ENCODE measurements around the gene PLCL1. TPM values are rescaled to one million over a fixed set of nuclear protein-coding genes. Genes with fewer than 3 reads are reported as not detected.

PLCL1 gene
- total RNA-seq, 1 donor from 2014 or later, result 12.5 TPM

DNA sequence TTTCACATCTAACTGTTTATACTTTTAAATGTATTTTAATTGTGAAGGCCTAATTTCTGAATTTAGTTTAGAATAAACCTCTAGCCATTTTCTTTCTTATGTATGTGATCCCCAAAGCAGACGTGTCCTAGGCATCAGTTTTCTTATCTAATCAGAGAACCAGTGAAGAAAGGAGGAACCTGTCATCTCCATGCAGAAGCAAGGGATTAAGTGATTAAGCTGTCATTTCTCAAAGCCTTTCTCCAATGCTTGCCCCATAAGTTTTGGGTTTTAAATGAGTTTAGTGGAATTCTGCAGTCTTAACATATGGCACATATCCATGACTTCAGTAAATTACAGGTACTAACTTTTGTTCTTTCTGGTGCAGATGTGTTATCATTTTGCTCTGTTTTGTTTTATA lies 190.4 kb downstream of the PLCL1 start:
- Histone ChIP-seq H3K9ac (ENCODE audit: low read depth in 1 of 3, low read length in 3 of 3) (no peak overlapping the region), H3K4me1 (ENCODE audit: control insufficient read depth in 3 of 3, insufficient read depth in 3 of 3, low read length in 3 of 3) (peaks cover 2 to 7% (median 3%) of the 10 kb centered on the region in 3 donors), H3K4me3 (ENCODE audit: low read length in 3 of 3) (no peak overlapping the region), H3K27me3 (ENCODE audit: control insufficient read depth in 3 of 3, insufficient read depth in 3 of 3, low read length in 3 of 3) (no peaks in the 10 kb centered on the region), H3K36me3 (ENCODE audit: control insufficient read depth in 3 of 3, insufficient read depth in 3 of 3, low read length in 3 of 3) (no peaks in the 10 kb centered on the region), H3K9me3 (ENCODE audit: control insufficient read depth in 3 of 3, low read length in 3 of 3) (no peaks in the 10 kb centered on the region), H3K27ac (ENCODE audit: low read depth, low read length) (no peak overlapping the region)

DNA sequence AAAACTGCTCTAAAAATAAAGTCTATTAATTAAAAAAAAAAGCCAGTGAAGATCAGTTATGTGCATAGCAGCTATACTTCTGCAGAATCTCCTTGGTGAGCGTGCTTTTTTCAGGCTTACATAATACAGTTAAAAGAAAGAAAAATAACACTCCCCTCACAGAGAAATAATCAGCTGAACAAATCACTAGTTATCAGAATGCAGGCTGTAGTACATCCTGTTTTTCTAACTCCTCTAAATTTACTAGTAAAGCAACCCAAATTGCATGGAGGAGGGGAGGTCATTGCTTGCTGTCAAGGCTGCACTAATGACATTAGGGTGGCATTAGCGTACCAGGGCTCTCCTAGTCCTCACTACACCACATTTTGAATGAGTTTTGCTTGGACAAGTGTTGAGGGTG lies 192.2 kb downstream of the PLCL1 start:
- peaks cover 2 to 7% (median 3%) of the 10 kb centered on the region in 3 donors for H3K4me1 ChIP-seq (ENCODE audit: control insufficient read depth in 3 of 3, insufficient read depth in 3 of 3, low read length in 3 of 3)
- no peaks in the 10 kb centered on the region for H3K9me3 ChIP-seq (ENCODE audit: control insufficient read depth in 3 of 3, low read length in 3 of 3)
- H3K27ac ChIP-seq (ENCODE audit: low read depth, low read length), result no peak overlapping the region
- H3K27me3 ChIP-seq (ENCODE audit: control insufficient read depth in 3 of 3, insufficient read depth in 3 of 3, low read length in 3 of 3), result no peaks in the 10 kb centered on the region
- H3K36me3 ChIP-seq (ENCODE audit: control insufficient read depth in 3 of 3, insufficient read depth in 3 of 3, low read length in 3 of 3), result no peaks in the 10 kb centered on the region
- no peak overlapping the region for H3K9ac ChIP-seq (ENCODE audit: low read depth in 1 of 3, low read length in 3 of 3)
- no peak overlapping the region for H3K4me3 ChIP-seq (ENCODE audit: low read length in 3 of 3)

DNA sequence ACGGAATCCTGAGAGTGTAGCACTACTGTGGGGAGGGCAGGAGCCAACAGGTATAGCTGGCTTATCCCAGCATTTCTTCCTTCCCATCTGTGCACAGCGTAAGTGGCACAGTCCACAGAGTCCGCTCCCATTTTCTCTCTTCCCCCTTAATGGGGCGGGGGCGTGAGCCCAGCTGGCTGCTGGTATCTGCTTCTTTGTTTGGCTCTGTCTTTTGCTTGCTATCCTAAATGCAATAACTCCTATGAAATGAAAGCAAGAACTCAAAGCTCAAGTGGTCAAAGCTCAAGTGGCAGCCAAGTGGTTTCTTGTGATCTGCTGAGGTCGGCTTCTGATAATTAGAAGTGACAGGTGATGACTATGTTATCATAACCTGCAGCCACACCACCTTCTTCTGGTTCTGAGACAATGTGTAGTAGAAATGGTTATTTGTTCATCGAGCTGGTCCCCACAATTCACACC lies 192.7 kb downstream of the PLCL1 start:
- Histone ChIP-seq H3K4me3 (ENCODE audit: low read length in 3 of 3) (no peak overlapping the region), H3K27me3 (ENCODE audit: control insufficient read depth in 3 of 3, insufficient read depth in 3 of 3, low read length in 3 of 3) (no peaks in the 10 kb centered on the region), H3K9ac (ENCODE audit: low read depth in 1 of 3, low read length in 3 of 3) (no peak overlapping the region), H3K27ac (ENCODE audit: low read depth, low read length) (no peak overlapping the region), H3K36me3 (ENCODE audit: control insufficient read depth in 3 of 3, insufficient read depth in 3 of 3, low read length in 3 of 3) (no peaks in the 10 kb centered on the region), H3K9me3 (ENCODE audit: control insufficient read depth in 3 of 3, low read length in 3 of 3) (no peaks in the 10 kb centered on the region), H3K4me1 (ENCODE audit: control insufficient read depth in 3 of 3, insufficient read depth in 3 of 3, low read length in 3 of 3) (peaks cover 2 to 7% (median 3%) of the 10 kb centered on the region in 3 donors)

DNA sequence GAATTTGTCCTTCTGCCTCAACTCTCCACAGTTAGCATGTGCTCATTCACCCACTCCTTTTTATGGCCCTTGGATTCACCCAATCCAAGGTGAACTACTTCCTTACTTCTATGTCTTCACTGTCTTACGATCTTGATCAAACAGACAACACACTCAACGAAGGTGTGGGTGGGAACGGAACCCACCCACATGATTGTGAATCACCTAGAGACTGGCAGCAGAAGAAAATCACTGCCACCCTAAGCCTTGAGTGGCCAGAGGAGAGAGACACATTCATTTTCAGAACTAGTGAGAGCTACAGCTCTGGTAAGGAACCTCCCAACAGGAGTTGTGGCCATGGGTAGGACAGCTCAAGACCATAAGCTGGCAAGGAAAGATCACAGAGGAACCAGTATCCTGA lies 194.3 kb downstream of the PLCL1 start:
- peaks cover 2 to 7% (median 3%) of the 10 kb centered on the region in 3 donors for H3K4me1 ChIP-seq (ENCODE audit: control insufficient read depth in 3 of 3, insufficient read depth in 3 of 3, low read length in 3 of 3)
- H3K4me3 ChIP-seq (ENCODE audit: low read length in 3 of 3), result no peak overlapping the region
- H3K27ac ChIP-seq (ENCODE audit: low read depth, low read length), result no peak overlapping the region
- H3K36me3 ChIP-seq (ENCODE audit: control insufficient read depth in 3 of 3, insufficient read depth in 3 of 3, low read length in 3 of 3), result no peaks in the 10 kb centered on the region
- H3K9me3 ChIP-seq (ENCODE audit: control insufficient read depth in 3 of 3, low read length in 3 of 3), result no peaks in the 10 kb centered on the region
- no peak overlapping the region for H3K9ac ChIP-seq (ENCODE audit: low read depth in 1 of 3, low read length in 3 of 3)
- no peaks in the 10 kb centered on the region for H3K27me3 ChIP-seq (ENCODE audit: control insufficient read depth in 3 of 3, insufficient read depth in 3 of 3, low read length in 3 of 3)

DNA sequence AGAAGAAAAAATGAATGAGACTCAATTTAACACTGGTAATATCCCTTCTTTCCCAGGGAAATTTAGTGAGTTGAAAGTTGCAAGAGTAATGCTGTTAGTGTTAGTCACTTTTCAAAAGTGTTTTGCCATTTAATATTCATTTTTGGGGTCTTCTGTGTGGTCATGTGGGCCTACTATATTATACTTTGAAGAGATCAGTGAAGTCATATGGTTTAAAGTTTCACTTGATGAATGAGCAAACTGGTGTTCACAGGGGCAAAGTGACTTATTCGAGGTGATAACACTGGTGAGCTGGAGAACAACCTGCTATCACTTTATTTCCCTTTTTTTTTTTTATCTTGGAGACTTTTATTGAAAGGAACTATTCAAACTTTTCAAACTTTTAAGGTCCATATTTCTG lies 196.0 kb downstream of the PLCL1 start:
- Histone ChIP-seq H3K9me3 (ENCODE audit: control insufficient read depth in 3 of 3, low read length in 3 of 3) (no peaks in the 10 kb centered on the region), H3K36me3 (ENCODE audit: control insufficient read depth in 3 of 3, insufficient read depth in 3 of 3, low read length in 3 of 3) (no peaks in the 10 kb centered on the region), H3K4me1 (ENCODE audit: control insufficient read depth in 3 of 3, insufficient read depth in 3 of 3, low read length in 3 of 3) (peaks cover under 1 to 13% (median 1%) of the 10 kb centered on the region in 3 donors), H3K27me3 (ENCODE audit: control insufficient read depth in 3 of 3, insufficient read depth in 3 of 3, low read length in 3 of 3) (no peaks in the 10 kb centered on the region), H3K9ac (ENCODE audit: low read depth in 1 of 3, low read length in 3 of 3) (no peak overlapping the region), H3K27ac (ENCODE audit: low read depth, low read length) (no peak overlapping the region), H3K4me3 (ENCODE audit: low read length in 3 of 3) (no peak overlapping the region)

DNA sequence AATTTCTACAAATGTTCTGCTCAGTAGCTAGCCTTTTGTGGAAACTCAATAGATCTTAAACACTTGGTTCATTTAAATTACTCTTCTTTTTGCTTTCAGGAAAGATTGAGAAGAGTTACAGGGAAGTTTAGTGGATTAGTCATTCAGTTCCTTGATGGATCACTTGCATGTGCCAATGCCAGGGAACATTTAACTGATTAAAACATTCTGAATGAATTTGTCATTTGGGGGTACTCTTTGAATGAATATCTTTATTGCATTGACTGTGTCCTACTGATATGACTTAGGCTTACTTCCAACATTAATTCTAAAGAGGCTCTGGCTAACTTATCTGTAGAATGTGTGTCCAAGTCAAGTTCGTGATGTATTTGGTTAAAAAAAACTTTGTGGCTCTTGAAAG lies 199.8 kb downstream of the PLCL1 start:
- Histone ChIP-seq H3K9ac (ENCODE audit: low read depth in 1 of 3, low read length in 3 of 3) (no peak overlapping the region), H3K4me1 (ENCODE audit: control insufficient read depth in 3 of 3, insufficient read depth in 3 of 3, low read length in 3 of 3) (peaks cover 0 to 7% (median 0%) of the 10 kb centered on the region in 3 donors), H3K27me3 (ENCODE audit: control insufficient read depth in 3 of 3, insufficient read depth in 3 of 3, low read length in 3 of 3) (no peaks in the 10 kb centered on the region), H3K36me3 (ENCODE audit: control insufficient read depth in 3 of 3, insufficient read depth in 3 of 3, low read length in 3 of 3) (no peaks in the 10 kb centered on the region), H3K27ac (ENCODE audit: low read depth, low read length) (no peak overlapping the region), H3K9me3 (ENCODE audit: control insufficient read depth in 3 of 3, low read length in 3 of 3) (no peaks in the 10 kb centered on the region), H3K4me3 (ENCODE audit: low read length in 3 of 3) (no peak overlapping the region)

DNA sequence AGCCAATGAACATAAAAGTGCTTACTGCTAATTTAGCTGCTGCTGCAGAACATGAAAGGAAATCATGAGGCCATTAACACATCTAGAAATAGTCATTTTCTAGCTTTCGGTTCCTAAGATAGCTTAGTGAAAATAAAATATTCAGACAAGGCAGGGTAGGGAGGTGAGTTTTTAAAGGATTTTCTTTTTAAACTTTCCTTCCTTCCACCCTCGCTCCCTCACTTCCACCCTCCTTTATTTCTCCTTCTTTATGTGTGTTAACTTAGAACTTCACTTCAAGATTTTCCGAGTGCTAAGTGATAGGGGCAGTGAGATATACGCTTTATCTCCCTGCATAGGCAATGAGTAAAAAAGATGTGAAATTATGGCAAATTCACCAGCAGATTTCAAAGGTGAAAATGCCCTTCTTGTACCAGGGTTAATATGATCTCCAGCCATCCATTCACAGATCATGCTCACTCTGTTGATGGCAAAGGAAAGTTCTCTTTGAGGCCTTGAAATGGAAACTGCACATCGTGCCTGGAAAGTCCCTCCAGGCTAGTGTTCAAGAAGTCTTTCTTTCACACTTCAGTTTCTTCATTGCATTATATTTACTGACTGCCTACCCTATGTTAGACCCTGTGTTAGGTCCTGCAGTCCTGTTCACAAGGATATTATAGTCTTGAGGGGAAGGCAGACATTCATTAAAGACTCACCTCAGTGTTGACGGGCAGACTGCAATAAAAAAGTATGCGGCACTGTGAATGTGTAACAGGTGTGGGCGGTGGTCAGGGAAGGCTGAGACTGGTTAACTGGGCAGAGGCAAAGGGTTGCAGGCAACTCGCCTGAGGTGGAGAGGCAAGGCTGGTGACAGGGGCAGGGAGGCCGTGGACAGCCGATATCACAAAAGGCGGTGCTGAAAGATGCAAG lies 200.8 kb downstream of the PLCL1 start:
- Histone ChIP-seq H3K36me3 (ENCODE audit: control insufficient read depth in 3 of 3, insufficient read depth in 3 of 3, low read length in 3 of 3) (no peaks in the 10 kb centered on the region), H3K27me3 (ENCODE audit: control insufficient read depth in 3 of 3, insufficient read depth in 3 of 3, low read length in 3 of 3) (no peaks in the 10 kb centered on the region), H3K4me1 (ENCODE audit: control insufficient read depth in 3 of 3, insufficient read depth in 3 of 3, low read length in 3 of 3) (peaks cover 0 to 7% (median 0%) of the 10 kb centered on the region in 3 donors), H3K27ac (ENCODE audit: low read depth, low read length) (no peak overlapping the region), H3K4me3 (ENCODE audit: low read length in 3 of 3) (no peak overlapping the region), H3K9ac (ENCODE audit: low read depth in 1 of 3, low read length in 3 of 3) (no peak overlapping the region), H3K9me3 (ENCODE audit: control insufficient read depth in 3 of 3, low read length in 3 of 3) (no peaks in the 10 kb centered on the region)

DNA sequence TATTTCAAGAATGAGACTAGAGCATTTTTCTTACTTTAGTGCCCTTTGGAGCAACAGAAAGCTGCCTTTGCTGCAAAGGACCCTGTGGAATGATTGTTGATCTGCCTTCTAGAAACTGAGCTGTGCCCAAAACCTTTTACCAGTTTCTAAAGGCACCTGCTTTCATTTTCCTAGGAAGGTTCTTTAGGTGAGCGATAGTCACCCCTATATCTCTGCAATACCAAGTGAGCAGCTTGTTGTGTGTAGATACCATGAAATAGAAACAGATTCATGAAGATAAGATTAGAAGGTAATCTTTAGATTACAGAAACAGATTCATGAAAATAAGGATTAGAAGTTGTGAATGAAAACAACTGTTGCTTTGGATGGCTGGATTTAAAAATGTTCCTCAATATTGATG lies 202.3 kb downstream of the PLCL1 start:
- Histone ChIP-seq H3K27me3 (ENCODE audit: control insufficient read depth in 3 of 3, insufficient read depth in 3 of 3, low read length in 3 of 3) (no peaks in the 10 kb centered on the region), H3K36me3 (ENCODE audit: control insufficient read depth in 3 of 3, insufficient read depth in 3 of 3, low read length in 3 of 3) (no peaks in the 10 kb centered on the region), H3K4me3 (ENCODE audit: low read length in 3 of 3) (no peak overlapping the region), H3K27ac (ENCODE audit: low read depth, low read length) (no peak overlapping the region), H3K9ac (ENCODE audit: low read depth in 1 of 3, low read length in 3 of 3) (no peak overlapping the region), H3K9me3 (ENCODE audit: control insufficient read depth in 3 of 3, low read length in 3 of 3) (no peaks in the 10 kb centered on the region), H3K4me1 (ENCODE audit: control insufficient read depth in 3 of 3, insufficient read depth in 3 of 3, low read length in 3 of 3) (peaks cover 0 to 7% (median 0%) of the 10 kb centered on the region in 3 donors)

DNA sequence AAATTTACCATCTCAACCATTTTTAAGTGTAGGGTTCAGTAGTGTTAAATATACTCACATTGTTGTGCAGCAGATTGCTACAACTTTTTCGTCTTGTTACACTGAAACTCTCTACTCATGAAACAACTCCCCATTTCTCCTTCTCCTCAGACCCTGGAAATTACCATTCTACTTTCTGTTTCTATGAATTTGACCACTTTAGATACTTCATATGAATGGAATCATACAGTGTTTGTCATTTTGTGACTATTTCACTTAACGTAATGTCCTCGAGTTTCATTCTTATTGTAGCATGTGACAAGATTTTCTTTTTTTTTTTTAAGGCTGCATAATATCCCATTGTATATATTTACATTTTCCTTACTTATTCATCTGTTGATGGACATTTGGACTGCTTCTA lies 203.8 kb downstream of the PLCL1 start:
- Histone ChIP-seq H3K4me3 (ENCODE audit: low read length in 3 of 3) (no peak overlapping the region), H3K9ac (ENCODE audit: low read depth in 1 of 3, low read length in 3 of 3) (no peak overlapping the region), H3K27me3 (ENCODE audit: control insufficient read depth in 3 of 3, insufficient read depth in 3 of 3, low read length in 3 of 3) (no peaks in the 10 kb centered on the region), H3K27ac (ENCODE audit: low read depth, low read length) (no peak overlapping the region), H3K4me1 (ENCODE audit: control insufficient read depth in 3 of 3, insufficient read depth in 3 of 3, low read length in 3 of 3) (peaks cover 0 to 7% (median 0%) of the 10 kb centered on the region in 3 donors), H3K9me3 (ENCODE audit: control insufficient read depth in 3 of 3, low read length in 3 of 3) (peaks cover 0 to 4% (median 2%) of the 10 kb centered on the region in 3 donors), H3K36me3 (ENCODE audit: control insufficient read depth in 3 of 3, insufficient read depth in 3 of 3, low read length in 3 of 3) (no peaks in the 10 kb centered on the region)

DNA sequence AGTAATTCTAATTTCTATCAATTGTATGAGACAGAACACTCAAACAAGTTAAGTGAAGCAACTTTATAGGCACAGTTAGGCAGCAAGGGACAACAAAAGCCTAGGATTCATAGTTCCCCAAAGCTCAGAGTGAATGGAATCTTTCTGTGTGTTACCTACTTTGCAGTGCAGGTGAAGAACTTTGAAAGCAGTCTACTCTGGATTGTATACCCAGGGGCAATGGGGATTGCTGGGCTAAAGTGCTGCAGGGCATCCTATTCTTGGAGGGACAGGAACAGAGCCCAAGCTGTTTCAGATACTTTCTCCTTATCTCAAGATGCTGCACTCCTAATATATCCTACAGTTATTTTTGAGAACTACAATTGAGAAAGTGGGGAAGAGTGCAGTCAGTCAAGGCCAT lies 207.6 kb downstream of the PLCL1 start:
- H3K4me1 ChIP-seq (ENCODE audit: control insufficient read depth in 3 of 3, insufficient read depth in 3 of 3, low read length in 3 of 3), result peaks cover 0 to 7% (median 7%) of the 10 kb centered on the region in 3 donors
- no peaks in the 10 kb centered on the region for H3K27me3 ChIP-seq (ENCODE audit: control insufficient read depth in 3 of 3, insufficient read depth in 3 of 3, low read length in 3 of 3)
- H3K36me3 ChIP-seq (ENCODE audit: control insufficient read depth in 3 of 3, insufficient read depth in 3 of 3, low read length in 3 of 3), result no peaks in the 10 kb centered on the region
- no peak overlapping the region for H3K9ac ChIP-seq (ENCODE audit: low read depth in 1 of 3, low read length in 3 of 3)
- no peak overlapping the region for H3K4me3 ChIP-seq (ENCODE audit: low read length in 3 of 3)
- H3K9me3 ChIP-seq (ENCODE audit: control insufficient read depth in 3 of 3, low read length in 3 of 3), result peaks cover 0 to 4% (median 2%) of the 10 kb centered on the region in 3 donors
- no peak overlapping the region for H3K27ac ChIP-seq (ENCODE audit: low read depth, low read length)
